Upper lobe of left lung (tissue), 4 donors: Measurements from ENCODE around the gene CTXND2.

ENCODE experiments used
- CTCF ChIP-seq, 6 experiments: fragments of 450-650 bp in 4 of 6; fragments of 200-600 bp in 2 of 6; sonication (generic) in 2 of 6; IDR thresholded peaks; one replicate each; pipeline ENCODE4 v1.5.1; 2016 to 2019; ENCODE audit warnings: antibody characterized with exemption in 6 of 6
- POLR2A ChIP-seq, 4 donors: fragments of 450-650 bp; IDR thresholded peaks; one replicate each; pipeline ENCODE4 v1.5.1; 2016 to 2017; ENCODE audit warnings: antibody characterized with exemption in 4 of 4, mild to moderate bottlenecking in 2 of 4
- POLR2AphosphoS5 ChIP-seq, 2 donors: sonication (generic); formaldehyde crosslinking; IDR thresholded peaks; one replicate each; pipeline ENCODE4 v1.5.1; 2017; ENCODE audit warnings: antibody characterized with exemption in 2 of 2

GRCh38 chr1:150888727-150889126 lies 1.8 kb downstream of the CTXND2 start:
- TF ChIP-seq CTCF (IDR thresholded peaks at IDR 0.05) (no peak), POLR2A (IDR thresholded peaks at IDR 0.05) (no peak), POLR2AphosphoS5 (IDR thresholded peaks at IDR 0.05) (no peak)
